ENCODE results near the gene AADACL3.

GRCh38 chr1:12678350-12678749 lies 37.6 kb upstream of the AADACL3 start:
- no peak for TF ChIP-seq POLR2A (IDR thresholded peaks at IDR 0.05)
- TF ChIP-seq, protein P1, sequence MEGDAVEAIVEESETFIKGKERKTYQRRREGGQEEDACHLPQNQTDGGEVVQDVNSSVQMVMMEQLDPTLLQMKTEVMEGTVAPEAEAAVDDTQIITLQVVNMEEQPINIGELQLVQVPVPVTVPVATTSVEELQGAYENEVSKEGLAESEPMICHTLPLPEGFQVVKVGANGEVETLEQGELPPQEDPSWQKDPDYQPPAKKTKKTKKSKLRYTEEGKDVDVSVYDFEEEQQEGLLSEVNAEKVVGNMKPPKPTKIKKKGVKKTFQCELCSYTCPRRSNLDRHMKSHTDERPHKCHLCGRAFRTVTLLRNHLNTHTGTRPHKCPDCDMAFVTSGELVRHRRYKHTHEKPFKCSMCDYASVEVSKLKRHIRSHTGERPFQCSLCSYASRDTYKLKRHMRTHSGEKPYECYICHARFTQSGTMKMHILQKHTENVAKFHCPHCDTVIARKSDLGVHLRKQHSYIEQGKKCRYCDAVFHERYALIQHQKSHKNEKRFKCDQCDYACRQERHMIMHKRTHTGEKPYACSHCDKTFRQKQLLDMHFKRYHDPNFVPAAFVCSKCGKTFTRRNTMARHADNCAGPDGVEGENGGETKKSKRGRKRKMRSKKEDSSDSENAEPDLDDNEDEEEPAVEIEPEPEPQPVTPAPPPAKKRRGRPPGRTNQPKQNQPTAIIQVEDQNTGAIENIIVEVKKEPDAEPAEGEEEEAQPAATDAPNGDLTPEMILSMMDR (IDR thresholded peaks at IDR 0.05): no peak
